Islet of Langerhans (tissue), 1 donor: ENCODE results near the gene MSMB.
"Not testable (repeated sequence)": the region's sequence is repeated elsewhere in the genome, so short reads cannot be mapped to it uniquely, and the experiment has no call there.

Experiments
- FAIRE-seq: peaks from one replicate; lab custom pipeline; 2011; peaks lifted over from hg19 to GRCh38; lab: Jason Lieb, UNC

MSMB gene

DNA sequence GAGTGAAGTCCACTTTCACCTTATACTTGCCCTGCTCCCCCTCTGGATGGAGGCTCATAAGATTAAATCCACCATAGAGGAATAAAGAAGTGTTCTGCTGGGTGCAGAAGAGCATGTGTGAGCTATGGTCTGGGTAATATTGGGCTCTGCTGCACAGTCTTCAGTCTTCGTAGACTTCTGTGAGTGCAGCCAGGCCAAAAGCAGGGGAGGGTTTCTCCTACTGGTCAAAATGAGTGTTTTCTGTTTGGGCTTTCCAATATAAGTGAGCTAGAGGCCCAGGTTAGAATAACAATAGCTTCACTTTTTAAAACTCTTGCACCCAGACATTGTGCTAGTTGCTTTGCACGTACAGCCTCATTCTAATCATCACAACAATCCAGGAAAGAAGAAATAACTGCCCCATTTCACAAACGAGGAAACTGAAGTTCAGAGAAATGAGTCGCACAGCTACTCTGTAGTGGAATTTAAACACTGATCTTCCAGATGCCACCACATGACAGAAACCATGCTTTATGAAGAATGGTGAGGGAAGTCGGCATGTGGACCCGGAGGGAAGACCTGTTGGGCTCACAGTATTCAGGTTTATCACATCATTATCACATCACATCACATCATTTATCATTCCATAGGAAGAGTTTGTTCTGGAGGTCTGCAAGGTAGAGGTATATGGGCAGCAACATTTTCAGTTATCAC lies 23.8 kb upstream of the MSMB start:
- no peak for FAIRE-seq

DNA sequence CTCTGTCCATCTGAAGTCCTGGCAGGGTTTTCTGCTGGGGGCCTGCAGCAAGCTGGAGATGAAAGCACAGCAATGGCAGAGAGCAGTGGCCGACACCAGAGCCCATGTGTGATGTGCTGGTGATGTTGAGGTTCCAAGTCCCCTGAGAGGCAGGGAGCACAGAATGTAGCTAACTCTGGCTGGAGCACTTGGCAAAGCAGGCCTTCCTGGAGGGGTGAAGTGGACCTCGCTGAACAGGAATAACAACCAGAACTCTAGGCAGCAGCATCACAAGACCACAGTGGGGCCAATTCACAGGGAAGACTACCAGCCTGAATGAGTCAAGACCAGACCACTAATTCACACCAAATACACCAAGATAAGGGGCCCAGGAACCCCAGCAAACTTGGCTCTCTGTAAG lies 22.8 kb upstream of the MSMB start:
- no peak for FAIRE-seq

DNA sequence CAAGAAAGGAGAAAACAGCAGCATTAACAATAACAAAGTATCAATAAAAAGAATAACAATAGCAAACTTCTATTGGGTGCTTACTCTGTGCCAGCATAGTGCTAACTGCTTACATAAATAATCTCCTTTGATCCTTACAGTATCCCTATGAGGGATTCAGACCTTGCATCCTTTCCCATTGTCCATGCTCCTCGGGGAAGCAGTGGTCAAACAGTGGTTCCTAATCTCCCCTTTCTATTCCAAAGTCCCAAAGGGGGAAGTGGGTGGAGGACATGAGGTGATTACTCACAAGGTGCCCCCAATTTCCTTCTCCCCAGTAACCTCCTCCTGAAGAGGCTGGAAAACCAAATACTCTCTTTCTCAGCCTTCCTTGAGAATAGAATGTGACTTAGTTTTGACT lies 22.0 kb upstream of the MSMB start:
- no peak for FAIRE-seq

DNA sequence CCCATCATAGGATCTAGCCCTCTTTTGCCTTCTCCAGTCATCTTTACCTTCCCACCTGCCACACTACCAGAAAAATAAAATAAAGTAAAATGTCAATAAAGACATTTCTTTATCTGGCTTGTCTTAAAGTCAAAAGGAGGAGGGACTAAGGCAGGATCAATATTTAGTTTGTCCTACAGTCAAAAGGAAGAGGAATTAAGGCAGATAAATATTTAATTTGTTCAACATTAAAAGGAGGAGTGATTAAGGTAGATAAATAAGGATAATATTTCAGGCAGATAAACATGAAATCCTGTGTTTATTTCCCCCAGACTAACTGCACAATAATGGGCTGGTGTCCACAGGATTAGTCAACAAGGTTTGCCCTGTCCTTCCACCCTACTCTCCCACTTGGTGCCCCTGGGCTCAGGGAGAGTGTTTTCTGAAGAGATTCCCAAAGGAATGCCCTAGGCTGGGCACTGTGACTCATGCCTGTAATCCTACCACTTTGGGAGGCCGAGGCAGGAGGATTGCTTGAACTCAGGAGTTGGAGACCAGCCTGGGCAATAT lies 18.3 kb upstream of the MSMB start:
- no peak for FAIRE-seq

DNA sequence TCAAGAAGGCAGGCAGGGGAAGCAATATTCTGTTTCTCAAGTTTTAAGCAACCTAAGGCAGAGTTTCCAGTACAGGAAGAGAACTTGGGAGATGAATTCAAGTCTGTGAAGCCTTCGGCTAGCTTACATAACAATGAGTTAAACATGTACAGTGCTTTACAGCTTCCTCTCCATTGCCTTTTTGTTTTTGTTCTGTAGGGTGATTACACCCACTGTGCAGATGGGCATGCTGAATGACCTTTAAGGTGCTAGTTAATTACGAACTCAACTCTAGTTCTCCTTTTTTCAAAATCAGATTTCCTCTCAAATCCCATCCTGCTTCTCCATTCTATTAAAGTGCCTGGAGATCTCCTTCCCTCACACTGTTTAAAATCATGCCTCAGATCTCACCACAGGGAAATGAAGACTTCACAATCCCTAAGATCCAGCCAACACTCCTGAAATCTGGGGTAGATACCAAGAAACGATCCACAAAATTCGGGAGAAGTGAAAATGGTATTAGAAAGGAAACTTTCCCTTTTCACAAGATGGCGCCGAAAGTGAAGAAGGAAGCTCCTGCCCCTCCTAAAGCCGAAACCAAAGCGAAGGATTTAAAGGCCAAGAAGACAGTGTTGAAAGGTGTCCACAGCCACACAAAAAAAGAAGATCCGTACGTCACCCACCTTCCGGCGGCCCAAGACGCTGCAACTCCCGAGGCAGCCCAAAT lies 16.8 kb upstream of the MSMB start:
- FAIRE-seq = no peak

DNA sequence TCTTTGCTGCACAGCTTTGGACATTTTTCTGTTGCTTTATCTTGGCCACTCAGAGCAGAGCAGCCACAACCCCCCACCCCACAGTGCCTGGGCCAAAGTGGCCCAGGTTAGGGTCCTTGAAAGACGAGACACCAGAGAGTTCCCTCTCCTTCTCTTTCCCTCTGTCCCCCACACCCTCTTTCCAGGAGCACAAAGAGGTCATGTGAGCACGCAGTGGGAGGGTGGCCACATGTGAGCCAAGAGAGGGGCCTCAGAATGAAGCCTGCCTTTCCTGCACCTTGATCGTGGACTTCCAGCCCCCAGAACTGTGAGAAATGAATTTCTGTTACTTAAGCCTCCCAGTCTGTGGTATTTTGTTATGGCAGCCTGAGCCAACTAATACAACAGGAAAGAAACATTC lies 14.6 kb upstream of the MSMB start:
- FAIRE-seq = no peak

DNA sequence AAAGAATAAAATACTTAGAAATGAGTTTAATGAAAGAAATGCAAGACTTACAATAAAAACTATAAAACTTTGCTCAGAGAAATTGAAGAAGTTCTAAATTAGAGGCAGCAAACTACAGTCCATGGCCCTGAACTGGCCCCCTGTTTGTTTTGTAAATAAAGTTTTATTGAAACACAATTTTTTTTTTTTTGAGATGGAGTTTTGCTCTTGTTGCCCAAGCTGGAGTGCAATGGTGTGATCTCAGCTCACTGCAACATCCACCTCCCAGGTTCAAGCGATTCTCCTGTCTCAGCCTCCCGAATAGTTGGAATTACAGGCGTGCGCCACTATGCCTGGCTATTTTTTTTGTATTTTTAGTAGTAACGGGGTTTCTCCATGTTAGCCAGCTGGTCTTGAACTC lies 11.9 kb upstream of the MSMB start:
- FAIRE-seq = not testable (repeated sequence)

DNA sequence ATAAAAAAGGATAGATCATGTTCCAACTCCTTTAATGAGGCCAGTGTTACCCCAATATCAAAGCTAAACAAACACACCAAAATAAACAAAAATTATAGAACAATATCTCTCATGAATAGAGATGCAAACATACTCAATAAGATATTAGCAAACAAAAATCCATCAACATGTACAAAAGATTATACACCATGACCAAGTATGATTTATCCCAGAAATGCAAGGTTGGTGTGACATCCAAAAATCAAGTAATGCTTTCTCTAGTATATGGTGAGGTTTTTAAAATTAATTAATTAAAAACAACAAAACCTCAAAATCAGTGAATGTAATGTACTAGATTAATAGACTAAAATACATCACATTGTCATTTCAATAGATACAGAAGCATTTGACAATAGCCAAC lies 11.0 kb upstream of the MSMB start:
- no peak for FAIRE-seq

DNA sequence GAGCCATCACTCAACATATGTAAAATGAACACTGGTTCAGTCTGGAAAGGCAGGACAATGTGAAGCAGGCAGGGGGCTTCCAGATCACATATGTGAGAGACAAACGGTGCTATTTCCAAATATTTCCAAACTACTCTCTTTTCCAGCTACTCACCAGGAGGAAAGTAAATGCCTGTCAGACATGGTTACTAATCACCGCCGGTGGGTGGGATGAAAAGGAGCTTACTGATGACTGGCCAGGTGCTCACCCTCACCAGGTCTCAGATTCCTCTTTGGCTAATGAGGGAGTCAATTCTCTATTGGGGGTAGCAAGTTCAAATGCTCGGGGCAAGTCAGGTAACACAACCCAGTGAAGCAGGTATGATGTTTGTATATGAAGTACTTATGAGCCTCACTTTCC lies 9.7 kb upstream of the MSMB start:
- no peak for FAIRE-seq

DNA sequence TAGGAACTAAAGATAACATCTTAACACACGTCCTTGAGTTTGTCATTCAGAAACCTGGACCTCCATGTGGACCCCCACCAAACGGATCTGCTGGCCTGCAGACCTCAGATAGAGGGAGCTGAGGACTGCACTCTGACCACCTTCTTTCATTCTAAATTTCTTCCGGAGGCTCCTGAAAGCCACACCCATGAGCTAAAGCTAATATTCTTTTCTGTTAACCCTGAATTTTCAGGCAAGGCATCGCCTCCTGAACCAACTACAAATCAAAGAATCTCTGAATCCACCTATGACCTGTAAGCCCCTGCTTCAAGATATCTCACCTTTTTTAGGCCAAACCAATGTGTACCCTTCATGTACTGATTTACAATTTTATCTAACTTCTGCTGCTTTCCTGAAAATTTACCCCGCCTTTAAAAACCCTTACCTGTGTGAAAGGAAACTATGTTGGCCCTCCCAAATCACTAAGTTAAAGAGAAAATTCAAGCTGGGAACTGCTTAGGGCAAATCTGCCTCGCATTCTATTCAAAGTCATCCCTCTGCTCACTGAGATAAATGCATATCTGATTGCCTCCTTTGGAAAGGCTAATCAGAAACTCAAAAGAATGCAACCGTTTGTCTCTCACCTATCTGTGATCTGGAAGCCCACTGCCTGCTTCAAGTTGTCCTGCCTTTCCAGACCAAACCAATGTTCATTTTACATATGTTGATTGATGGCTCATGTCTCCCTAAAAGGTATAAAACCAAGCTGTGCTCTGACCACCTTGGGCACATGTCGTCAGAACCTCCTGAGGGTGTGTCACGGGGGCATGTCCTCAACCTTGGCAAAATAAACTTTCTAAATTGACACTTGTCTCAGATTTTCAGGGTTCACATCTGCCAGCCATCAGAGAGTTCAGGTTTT lies 7.7 kb upstream of the MSMB start:
- FAIRE-seq = no peak

DNA sequence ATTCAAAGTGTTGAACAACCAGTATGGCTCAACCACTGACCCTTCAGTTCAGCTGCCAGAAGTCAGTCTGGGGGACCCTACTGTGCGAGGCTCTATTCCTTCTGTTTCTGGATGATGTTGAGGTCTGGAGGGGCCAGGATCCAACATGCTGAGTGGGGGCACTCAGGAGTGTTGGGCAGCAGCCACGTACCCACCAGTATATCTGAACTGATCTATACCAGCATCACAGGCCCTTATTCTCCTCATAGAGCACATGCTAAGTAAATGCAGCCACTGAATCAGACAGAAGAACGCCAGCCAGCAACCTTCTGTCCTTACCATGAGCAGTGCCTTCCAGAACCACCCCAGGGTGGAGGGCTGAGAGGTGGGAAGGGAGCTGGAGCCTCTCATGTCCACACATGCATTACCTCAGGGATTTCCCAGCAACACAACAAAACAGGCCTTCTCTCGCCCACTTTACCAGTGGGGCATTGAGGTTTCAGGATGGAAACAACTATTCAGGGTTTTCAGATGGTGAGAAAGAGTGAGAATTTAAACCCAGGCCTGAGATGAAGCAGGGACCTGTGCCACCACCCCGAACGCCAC lies 6.8 kb upstream of the MSMB start:
- FAIRE-seq = no peak

DNA sequence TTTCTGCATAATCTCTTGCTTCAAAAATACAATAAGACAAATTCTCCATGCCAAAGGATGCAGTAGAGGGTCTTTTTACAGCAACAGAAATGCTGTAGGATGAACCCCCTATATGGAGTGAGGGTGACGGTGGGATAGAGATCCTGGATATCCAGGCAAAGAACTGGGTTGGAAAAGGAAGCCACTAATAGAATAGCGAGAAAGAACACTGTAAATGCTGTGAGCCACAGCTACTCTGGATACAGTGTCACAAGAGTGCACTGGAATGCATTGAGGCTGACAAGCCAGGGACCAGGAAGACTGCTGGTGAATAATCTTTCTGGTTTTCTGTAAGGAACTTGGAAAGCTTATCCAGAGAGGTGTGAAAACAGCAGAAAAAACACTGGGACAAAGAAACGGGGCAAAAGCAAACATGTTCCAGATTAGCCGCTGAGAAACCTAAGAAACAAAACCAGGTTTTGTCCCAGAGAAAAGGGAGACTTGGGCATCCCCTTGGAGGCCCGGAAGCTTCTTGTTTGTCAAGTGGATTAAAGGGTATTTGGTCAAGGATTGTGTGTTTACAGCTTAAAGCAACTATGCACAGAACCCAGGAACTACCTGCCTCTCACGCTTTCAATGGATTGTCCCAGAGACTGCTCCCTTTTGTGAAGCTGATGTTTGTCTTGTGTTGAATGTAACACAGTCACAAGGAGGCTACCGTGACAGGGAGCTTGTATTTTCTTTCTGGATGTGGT lies 6.2 kb upstream of the MSMB start:
- no peak for FAIRE-seq

DNA sequence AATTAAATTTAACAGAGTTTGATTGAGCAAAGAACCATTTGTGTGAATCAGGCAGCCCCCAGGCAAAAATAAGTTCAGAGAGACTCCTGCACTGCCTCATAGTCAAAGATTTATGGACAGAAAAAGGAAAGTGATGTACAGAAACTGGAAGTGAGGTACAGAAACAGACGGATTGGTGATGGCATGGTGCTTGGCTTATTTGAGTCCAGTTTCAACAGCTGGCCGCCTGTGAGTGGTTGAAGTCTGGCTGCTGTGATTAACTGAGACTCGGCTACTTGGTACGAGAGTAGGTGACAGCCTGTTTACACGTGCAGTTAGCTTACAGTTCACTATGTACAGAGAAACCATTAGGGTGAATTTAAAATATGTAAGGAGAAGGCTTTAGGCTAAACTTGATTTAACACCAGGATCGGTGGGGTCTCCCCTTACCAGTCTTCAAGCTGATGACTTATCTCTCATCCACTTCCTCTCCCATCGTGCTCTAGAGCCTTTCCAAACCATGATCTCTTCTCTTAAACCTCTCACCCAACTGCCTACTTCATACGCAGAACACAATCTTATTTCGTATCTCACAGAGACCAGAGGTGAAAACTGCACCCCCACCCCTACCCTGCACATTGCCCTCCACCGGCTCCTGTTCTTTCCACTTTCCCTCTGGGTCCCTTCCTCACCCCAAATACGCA lies 5.0 kb upstream of the MSMB start:
- FAIRE-seq = no peak

DNA sequence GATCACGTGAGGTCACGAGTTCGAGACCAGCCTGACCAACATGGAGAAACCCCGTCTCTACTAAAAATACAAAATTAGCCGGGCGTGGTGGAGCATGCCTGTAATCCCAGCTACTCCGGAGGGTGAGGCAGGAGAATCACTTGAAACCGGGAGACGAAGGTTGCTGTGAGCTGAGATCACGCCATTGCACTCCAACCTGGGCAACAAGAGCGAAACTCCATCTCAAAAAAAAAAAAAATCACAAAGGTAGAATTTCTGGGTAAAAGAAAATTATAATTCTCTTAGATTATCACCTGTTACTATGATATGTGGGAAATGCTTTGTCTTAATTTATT lies 3.4 kb upstream of the MSMB start:
- not testable (repeated sequence) for FAIRE-seq

DNA sequence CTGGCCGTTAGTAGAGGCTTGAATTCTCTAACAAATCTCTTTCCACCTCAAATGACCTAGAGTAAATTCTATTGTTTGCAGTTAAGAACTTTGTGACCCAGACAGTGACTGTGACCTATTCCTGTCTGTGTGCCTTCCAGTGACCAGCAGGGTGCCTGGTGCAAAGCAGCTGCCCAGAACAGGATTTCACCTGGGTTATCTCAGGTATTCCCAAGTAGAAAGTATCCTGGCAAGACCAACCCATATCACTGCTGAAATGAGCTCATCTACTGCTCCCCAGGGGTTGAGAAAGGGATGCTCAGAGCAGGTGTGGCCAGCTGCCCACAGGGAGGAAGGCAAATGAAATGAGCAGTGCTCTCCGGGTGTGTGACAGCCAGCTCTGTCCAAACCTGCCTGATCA lies 2.1 kb upstream of the MSMB start:
- FAIRE-seq = no peak

DNA sequence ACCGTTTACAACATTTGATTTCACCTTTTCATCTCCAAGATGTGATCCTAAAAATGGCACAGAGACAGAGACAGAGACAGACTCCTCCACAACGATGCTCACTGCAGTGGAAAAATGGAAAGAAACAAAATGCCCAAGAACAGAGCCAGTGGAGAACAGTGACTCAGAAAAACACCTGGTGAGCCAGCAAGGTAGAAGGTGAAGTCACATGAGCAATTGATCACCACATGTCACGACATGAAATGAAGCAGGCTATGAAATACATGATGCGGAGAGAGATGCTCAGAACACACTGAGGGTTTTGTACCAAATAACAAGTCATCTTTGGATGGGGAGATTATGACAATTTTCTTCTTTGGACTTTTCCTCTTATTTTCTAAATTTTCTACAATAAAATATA lies 3.5 kb downstream of the MSMB start:
- FAIRE-seq = no peak

DNA sequence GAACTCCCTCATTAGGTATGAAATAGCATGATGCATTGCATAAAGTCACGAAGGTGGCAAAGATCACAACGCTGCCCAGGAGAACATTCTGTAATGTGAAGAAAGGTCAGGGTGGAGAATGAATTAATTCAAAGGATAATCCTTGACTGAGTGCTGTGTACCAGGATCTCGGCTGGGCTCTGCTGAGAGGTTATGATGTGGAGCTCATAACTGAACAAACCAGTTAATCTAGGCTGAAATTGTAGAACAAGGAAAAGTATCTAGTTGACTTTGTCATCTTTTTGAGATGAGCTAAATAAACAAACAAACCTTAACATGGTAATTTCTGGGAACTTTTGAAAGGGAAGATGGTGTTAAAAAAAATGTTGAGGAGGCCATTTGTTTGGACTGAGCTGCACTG lies 6.1 kb downstream of the MSMB start:
- no peak for FAIRE-seq

DNA sequence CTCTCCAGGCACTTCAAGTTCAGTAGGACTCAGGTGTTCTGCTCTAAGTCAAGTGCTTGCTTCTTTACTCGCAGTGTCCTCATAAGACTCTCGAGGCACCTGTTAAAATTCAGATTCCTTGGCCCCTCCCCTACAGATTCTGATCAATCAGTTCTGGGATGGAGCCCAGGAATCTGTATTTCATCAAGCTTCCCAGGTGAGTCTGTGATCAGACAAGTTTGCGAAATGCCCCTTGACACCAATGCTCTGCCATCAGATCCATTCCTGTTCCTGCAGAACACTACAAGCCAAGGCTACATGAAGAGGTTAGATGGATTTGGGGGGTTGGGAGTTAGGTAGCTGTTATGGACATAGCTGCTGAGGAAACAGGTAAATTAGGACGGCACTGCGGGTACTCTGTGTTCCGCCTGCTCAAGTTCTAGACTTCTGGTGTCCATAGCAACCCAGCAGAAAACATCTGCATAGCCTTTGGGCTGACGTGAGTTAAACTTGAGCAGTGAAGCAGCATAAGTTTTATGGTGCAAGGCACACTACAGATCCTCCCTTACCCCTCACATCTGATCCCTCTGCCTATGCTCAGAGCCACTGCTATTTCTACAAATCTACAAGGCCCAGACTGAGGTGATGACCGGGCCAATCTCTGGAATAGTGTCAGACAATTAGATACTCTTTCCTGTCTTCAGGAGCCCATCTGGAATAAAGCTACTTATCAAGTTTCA lies 8.8 kb downstream of the MSMB start:
- FAIRE-seq = no peak

DNA sequence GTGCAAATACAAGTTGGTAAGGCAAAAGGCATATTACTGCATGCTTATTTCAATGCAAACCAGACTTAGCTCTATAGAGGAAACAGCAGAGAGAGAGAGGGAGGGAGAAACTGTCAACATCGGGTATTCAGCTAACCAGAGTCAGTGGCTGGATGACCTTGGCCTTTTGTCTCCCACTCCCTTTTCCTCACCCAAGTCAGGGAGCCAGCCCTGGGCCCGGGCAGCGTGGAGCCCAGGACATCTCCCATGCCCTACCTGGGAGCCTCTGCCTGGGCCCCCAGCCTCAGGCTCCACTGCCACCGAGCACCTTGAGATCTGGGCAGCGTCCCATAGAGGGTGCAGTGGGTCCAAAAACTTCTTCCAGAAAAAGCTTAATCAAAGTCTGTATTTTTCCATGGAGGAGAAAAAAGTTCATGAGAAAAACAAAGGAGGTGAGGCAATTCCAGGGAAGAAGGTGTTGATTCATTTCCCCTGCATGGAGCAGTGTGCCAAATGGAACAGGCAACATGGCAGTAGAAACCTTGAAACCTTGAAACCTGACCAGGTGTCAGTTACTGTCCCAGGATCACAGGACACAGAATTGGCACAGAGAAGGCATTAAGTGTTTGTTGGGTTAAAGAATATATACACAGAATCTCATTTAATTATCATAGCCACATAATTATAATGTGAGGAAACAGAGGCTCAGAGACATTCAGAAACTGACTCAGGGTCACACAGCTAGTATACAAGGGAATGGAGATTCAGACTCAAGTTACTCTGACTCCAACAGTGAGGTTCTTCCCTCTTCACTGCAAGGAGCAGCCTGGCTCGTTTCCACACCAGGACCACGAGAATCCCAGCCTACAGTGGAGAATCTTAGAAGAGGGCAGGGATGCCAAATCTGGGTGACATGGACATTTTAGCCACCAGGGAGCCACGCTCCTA lies 9.9 kb downstream of the MSMB start:
- FAIRE-seq = no peak

DNA sequence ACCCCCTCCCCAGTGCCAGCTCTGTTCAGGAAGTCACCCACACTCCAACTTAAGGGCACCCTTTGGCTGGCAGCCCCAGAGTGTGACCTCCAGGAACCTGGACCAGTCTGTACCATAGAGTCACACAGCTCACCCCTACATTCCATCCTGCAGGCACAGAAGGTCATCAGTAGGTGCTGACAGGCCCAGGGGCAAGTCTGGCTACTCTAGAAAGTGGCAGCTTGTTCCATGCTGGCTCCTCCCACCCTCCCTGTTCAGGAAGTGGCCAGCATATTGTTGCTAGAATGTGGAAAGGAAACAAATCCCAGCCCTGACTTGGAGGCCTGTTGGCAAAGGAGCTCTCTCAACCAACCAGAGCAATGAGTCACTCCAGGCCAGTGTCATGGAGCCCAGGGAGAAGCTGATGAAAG lies 12.5 kb downstream of the MSMB start:
- FAIRE-seq = no peak
